ENCODE results near the gene CXCL17. TPM values are rescaled to one million over a fixed set of nuclear protein-coding genes. Genes with fewer than 3 reads are reported as not detected.

The CXCL17 gene
- total and polyA plus RNA-seq, 2 experiments from 2014 or later, result 4.4 to 16.7 TPM

- Histone ChIP-seq H3K4me2 (no peak within 1 kb of the TSS), H3K9me2 (replicated peaks; ENCODE audit: insufficient read depth) (no peaks in the 10 kb centered on the region), H3K79me2 (no peaks in the 10 kb centered on the region), H3K4me3 (no peak within 1 kb of the TSS), H3K4me1 (ENCODE audit: insufficient read depth) (peaks cover 15% of the 10 kb centered on the region), H3K36me3 (replicated peaks; ENCODE audit: insufficient read depth, low read depth) (no peaks in the 10 kb centered on the region), H3K27me3 (no peaks in the 10 kb centered on the region), H3K9me3 (ENCODE audit: low read depth) (no peaks in the 10 kb centered on the region), H4K20me1 (ENCODE audit: insufficient read depth, poor library complexity, severe bottlenecking) (no peaks in the 10 kb centered on the region), H2AFZ (no peak within 1 kb of the TSS), H3K27ac (peak within 1 kb of the TSS; percentile 57)
- 50% methylated on average over 4 of the region's 4 CpGs for WGBS (ENCODE audit: low lambda C conversion rate, missing lambda C conversion rate)
- TF ChIP-seq CTCF (IDR thresholded peaks at IDR 0.05; ENCODE audit: poor library complexity), result no peak
- no peak for TF ChIP-seq EZH2phosphoT487 (IDR thresholded peaks at IDR 0.05; ENCODE audit: low read depth, severe bottlenecking, unreplicated experiment)
- TF ChIP-seq EZH2 (IDR thresholded peaks at IDR 0.05; ENCODE audit: borderline replicate concordance), result no peak
- DNase-seq (ENCODE audit: low spot score), result peak; percentile 40
Observed at GRCh38 chr19:42427313-42427712, 15.4 kb downstream of the CXCL17 start, which contains the start of gene LIPE. TSS of gene LIPE (minus strand) at chr19:42427388. CDS start at chr19:42427149, 239 bp downstream.

- Histone ChIP-seq H3K9me2 (replicated peaks; ENCODE audit: insufficient read depth) (no peaks in the 10 kb centered on the region), H3K4me2 (no peak overlapping the region), H3K27me3 (no peaks in the 10 kb centered on the region), H2AFZ (no peak overlapping the region), H3K36me3 (replicated peaks; ENCODE audit: insufficient read depth, low read depth) (no peaks in the 10 kb centered on the region), H3K27ac (no peak overlapping the region), H3K9me3 (ENCODE audit: low read depth) (no peaks in the 10 kb centered on the region), H3K79me2 (peaks cover 2% of the 10 kb centered on the region), H3K4me3 (no peak overlapping the region), H4K20me1 (ENCODE audit: insufficient read depth, poor library complexity, severe bottlenecking) (no peaks in the 10 kb centered on the region), H3K4me1 (ENCODE audit: insufficient read depth) (peaks cover 17% of the 10 kb centered on the region)
- WGBS (ENCODE audit: low lambda C conversion rate, missing lambda C conversion rate), result 93% methylated on average over 3 of the region's 3 CpGs
- no peak for DNase-seq (ENCODE audit: low spot score)
- TF ChIP-seq EZH2 (IDR thresholded peaks at IDR 0.05; ENCODE audit: borderline replicate concordance), result no peak
- no peak for TF ChIP-seq EZH2phosphoT487 (IDR thresholded peaks at IDR 0.05; ENCODE audit: low read depth, severe bottlenecking, unreplicated experiment)
- no peak for TF ChIP-seq CTCF (IDR thresholded peaks at IDR 0.05; ENCODE audit: poor library complexity)
Observed at GRCh38 chr19:42426643-42427042, 16.1 kb downstream of the CXCL17 start.

- no peaks in the 10 kb centered on the region for H3K9me3 ChIP-seq (ENCODE audit: low read depth)
- H2AFZ ChIP-seq, result peak overlapping the region; percentile 82
- DNase-seq (ENCODE audit: low spot score), result no peak
- peaks cover 2% of the 10 kb centered on the region for H3K79me2 ChIP-seq
- 41% methylated on average over 13 of the region's 13 CpGs for WGBS (ENCODE audit: low lambda C conversion rate, missing lambda C conversion rate)
- TF ChIP-seq EZH2phosphoT487 (IDR thresholded peaks at IDR 0.05; ENCODE audit: low read depth, severe bottlenecking, unreplicated experiment) (no peak), CTCF (IDR thresholded peaks at IDR 0.05; ENCODE audit: poor library complexity) (peak; percentile 33), EZH2 (IDR thresholded peaks at IDR 0.05; ENCODE audit: borderline replicate concordance) (no peak)
- no peak overlapping the region for H3K4me3 ChIP-seq
- no peaks in the 10 kb centered on the region for H3K36me3 ChIP-seq (replicated peaks; ENCODE audit: insufficient read depth, low read depth)
- H3K4me2 ChIP-seq, result peak overlapping the region; percentile 89
- H3K27me3 ChIP-seq, result no peaks in the 10 kb centered on the region
- peak overlapping the region; percentile 8 for H3K27ac ChIP-seq
- H4K20me1 ChIP-seq (ENCODE audit: insufficient read depth, poor library complexity, severe bottlenecking), result no peaks in the 10 kb centered on the region
- peaks cover 17% of the 10 kb centered on the region for H3K4me1 ChIP-seq (ENCODE audit: insufficient read depth)
- no peaks in the 10 kb centered on the region for H3K9me2 ChIP-seq (replicated peaks; ENCODE audit: insufficient read depth)
Observed at GRCh38 chr19:42424712-42425131, 18.0 kb downstream of the CXCL17 start.
